Fibroblast of lung (primary cell): ENCODE measurements around the gene ZNF532. TPM values are rescaled to one million over a fixed set of nuclear protein-coding genes. Genes with fewer than 3 reads are reported as not detected.

Experiments
- DNase-seq, 2 donors: peaks; one replicate each; pipeline versions ENCODE4 v3.0.0 to v3.0.0-alpha.2; 2010; ENCODE audit warnings: low read depth in 2 of 2
- H2AFZ ChIP-seq: 2 replicates; pipeline ENCODE4 v1.5.1; 2012; ENCODE audit warnings: low read length, control low read depth, inconsistent platforms
- H3K27ac ChIP-seq: 2 replicates; pipeline ENCODE4 v1.5.1; 2011; ENCODE audit warnings: low read length, control low read depth; ENCODE audit not compliant: insufficient read depth
- H3K27me3 ChIP-seq: 2 replicates; pipeline ENCODE4 v1.5.1; 2011; ENCODE audit warnings: mild to moderate bottlenecking, low read length; ENCODE audit not compliant: control insufficient read depth, insufficient read depth
- H3K36me3 ChIP-seq: 2 replicates; pipeline ENCODE4 v1.5.1; 2011; ENCODE audit warnings: low read length; ENCODE audit not compliant: control insufficient read depth, insufficient read depth
- H3K4me1 ChIP-seq: 2 replicates; pipeline ENCODE4 v1.5.1; 2011; ENCODE audit warnings: low read length; ENCODE audit not compliant: control insufficient read depth, insufficient read depth; ENCODE audit errors: extremely low read depth
- H3K4me2 ChIP-seq: 2 replicates; pipeline ENCODE4 v1.5.1; 2011; ENCODE audit warnings: low read length, control low read depth; ENCODE audit not compliant: insufficient read depth; ENCODE audit errors: extremely low read depth
- H3K4me3 ChIP-seq, 4 experiments: fragments of 200-600 bp in 1 of 4; sonication (generic) in 1 of 4; replicated peaks in 1 of 4; 2 replicates each; pipeline ENCODE4 v1.5.1; 2011 to 2016; ENCODE audit warnings: low read length in 4 of 4, low read depth in 3 of 4, mild to moderate bottlenecking in 3 of 4, control low read depth in 2 of 4, inconsistent platforms in 1 of 4, mixed read lengths in 1 of 4; ENCODE audit not compliant: insufficient read depth in 1 of 4; ENCODE audit errors: control extremely low read depth in 1 of 4
- H3K79me2 ChIP-seq: 2 replicates; pipeline ENCODE4 v1.5.1; 2012; ENCODE audit warnings: mild to moderate bottlenecking, low read length, inconsistent platforms; ENCODE audit not compliant: control insufficient read depth, insufficient read depth
- H3K9ac ChIP-seq: 2 replicates; pipeline ENCODE4 v1.5.1; 2011; ENCODE audit warnings: mild to moderate bottlenecking, low read length, control low read depth; ENCODE audit not compliant: insufficient read depth
- H3K9me3 ChIP-seq: 2 replicates; pipeline ENCODE4 v1.5.1; 2012; ENCODE audit warnings: low read depth, low read length; ENCODE audit not compliant: control insufficient read depth, insufficient read depth
- H4K20me1 ChIP-seq: 2 replicates; pipeline ENCODE4 v1.5.1; 2011; ENCODE audit warnings: low read length; ENCODE audit not compliant: control insufficient read depth, insufficient read depth; ENCODE audit errors: extremely low read depth
- EZH2 ChIP-seq: IDR thresholded peaks from 2 replicates; pipeline ENCODE4 v1.5.1; 2012; ENCODE audit warnings: low read length, control low read depth, mild to moderate bottlenecking; ENCODE audit errors: missing control alignments
- polyA plus RNA-seq, 2 donors: library from polyadenylated mRNA; depleted of rRNA in 1 of 2; stranded (reverse) in 1 of 2; unstranded in 1 of 2; fragments of >200 nt; gene quantifications; 2 replicates each; pipeline ENCODE4 v1.2.1, GENCODE V29; 2011 to 2012; ENCODE audit warnings: missing spikeins in 1 of 2
- total RNA-seq: library from RNA; depleted of rRNA; stranded (reverse); fragments of >200 nt; gene quantifications from 2 replicates; pipeline ENCODE4 v1.2.1, GENCODE V29; 2014
- TF ChIP-seq, protein P1 (sequence below), 2 donors: IDR thresholded peaks in 1 of 2; conservative IDR thresholded peaks in 1 of 2; 1 replicate in 1 of 2; 2 replicates in 1 of 2; pipeline ENCODE4 v1.5.1; 2011 to 2012; ENCODE audit warnings: low read length in 2 of 2, control low read depth in 1 of 2, inconsistent platforms in 1 of 2, low read depth in 1 of 2, mild to moderate bottlenecking in 1 of 2

The ZNF532 gene
- total and polyA plus RNA-seq, 2 donors (not counting 1 experiment from before 2014, with no cell fraction given): 57.3 to 64.6 TPM

- no peak overlapping the region for H2AFZ ChIP-seq
- H3K27ac ChIP-seq: no peak overlapping the region
- no peaks in the 10 kb centered on the region for H3K9me3 ChIP-seq
- H3K36me3 ChIP-seq: no peaks in the 10 kb centered on the region
- H3K4me1 ChIP-seq: no peaks in the 10 kb centered on the region
- H3K4me3 ChIP-seq: no peak overlapping the region
- H3K27me3 ChIP-seq: no peaks in the 10 kb centered on the region
- H3K79me2 ChIP-seq: no peaks in the 10 kb centered on the region
- no peaks in the 10 kb centered on the region for H4K20me1 ChIP-seq
- DNase-seq: peak in 1 of 2 donors; percentile 44
- no peak overlapping the region for H3K4me2 ChIP-seq
- TF ChIP-seq, protein P1, sequence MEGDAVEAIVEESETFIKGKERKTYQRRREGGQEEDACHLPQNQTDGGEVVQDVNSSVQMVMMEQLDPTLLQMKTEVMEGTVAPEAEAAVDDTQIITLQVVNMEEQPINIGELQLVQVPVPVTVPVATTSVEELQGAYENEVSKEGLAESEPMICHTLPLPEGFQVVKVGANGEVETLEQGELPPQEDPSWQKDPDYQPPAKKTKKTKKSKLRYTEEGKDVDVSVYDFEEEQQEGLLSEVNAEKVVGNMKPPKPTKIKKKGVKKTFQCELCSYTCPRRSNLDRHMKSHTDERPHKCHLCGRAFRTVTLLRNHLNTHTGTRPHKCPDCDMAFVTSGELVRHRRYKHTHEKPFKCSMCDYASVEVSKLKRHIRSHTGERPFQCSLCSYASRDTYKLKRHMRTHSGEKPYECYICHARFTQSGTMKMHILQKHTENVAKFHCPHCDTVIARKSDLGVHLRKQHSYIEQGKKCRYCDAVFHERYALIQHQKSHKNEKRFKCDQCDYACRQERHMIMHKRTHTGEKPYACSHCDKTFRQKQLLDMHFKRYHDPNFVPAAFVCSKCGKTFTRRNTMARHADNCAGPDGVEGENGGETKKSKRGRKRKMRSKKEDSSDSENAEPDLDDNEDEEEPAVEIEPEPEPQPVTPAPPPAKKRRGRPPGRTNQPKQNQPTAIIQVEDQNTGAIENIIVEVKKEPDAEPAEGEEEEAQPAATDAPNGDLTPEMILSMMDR (conservative IDR thresholded peaks at IDR 0.05 in 1 of 2, IDR thresholded peaks at IDR 0.05 in 1 of 2; ENCODE audit: low read depth in 1 of 2, low read length in 2 of 2): no peak
- no peak for TF ChIP-seq EZH2
- no peak overlapping the region for H3K9ac ChIP-seq
These were observed 103.1 kb downstream of the ZNF532 start for GRCh38 chr18:58967751-58968254.

DNA sequence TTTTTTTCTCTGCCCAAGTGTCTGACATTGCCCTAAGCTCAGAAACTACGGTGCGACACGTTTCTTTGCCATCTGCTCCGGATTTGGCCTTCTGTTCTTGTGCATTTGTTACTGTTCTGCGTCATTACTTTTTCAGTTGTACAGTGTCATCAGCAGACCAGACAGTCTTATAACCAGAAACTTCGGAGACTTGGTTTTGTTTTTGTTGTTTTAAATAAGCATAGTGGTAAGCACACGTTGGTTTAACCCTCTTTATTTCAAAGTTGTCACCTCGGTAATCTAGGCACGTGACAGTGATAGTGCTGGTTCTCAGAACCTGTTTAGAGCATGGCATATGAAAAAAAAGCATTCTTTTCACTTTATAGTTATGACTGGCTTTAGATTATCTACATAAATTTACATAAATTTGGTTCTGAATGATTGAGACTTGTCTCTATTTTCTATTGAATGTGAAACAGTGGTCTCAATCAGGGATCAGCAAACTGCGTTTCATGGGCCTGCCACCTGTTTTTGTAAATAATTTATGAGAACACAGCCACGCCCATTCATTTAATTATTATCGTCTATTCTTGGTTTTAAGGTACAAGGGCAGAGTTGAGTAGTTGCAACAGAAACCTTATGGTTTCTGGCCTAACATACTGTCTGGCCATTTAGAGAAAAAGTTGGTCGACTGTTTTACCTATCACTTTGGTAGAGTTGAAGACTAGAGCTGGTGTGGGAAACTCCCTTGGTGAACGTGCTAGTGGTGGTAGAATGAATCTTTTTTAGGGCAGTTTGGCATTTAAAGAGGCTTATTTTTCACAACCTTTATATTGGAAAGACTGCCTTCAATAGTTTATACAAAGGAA, 106.5 kb downstream of the ZNF532 start:
- DNase-seq: no peak
- Histone ChIP-seq H3K27ac (no peak overlapping the region), H3K9me3 (no peaks in the 10 kb centered on the region), H3K4me3 (no peak overlapping the region), H3K36me3 (no peaks in the 10 kb centered on the region), H3K79me2 (no peaks in the 10 kb centered on the region), H2AFZ (no peak overlapping the region), H3K9ac (no peak overlapping the region), H3K4me2 (no peak overlapping the region), H4K20me1 (no peaks in the 10 kb centered on the region), H3K4me1 (no peaks in the 10 kb centered on the region), H3K27me3 (no peaks in the 10 kb centered on the region)
- no peak for TF ChIP-seq EZH2
- TF ChIP-seq, protein P1 (conservative IDR thresholded peaks at IDR 0.05 in 1 of 2, IDR thresholded peaks at IDR 0.05 in 1 of 2; ENCODE audit: low read depth in 1 of 2, low read length in 2 of 2): no peak

DNA sequence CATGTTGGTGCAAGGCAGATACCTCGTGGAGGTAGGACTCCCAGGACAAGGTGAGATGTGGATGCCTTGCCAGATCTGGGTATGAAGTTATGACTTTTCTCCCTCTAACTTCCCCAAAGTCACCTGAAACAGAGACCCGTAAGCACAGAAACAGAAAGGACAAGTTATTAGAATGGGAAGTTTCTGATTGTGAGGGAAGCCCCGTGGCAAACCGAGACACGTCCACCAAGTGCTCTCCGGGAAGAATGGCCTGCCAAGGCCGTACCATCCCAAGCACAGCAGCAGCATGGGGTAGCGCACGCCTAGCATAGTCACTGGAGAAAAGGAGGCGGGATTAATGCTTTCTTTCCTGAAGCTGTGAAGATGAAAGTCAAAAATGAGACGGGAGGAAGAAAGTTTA, 110.6 kb downstream of the ZNF532 start:
- Histone ChIP-seq H3K9ac (no peak overlapping the region), H3K4me1 (no peaks in the 10 kb centered on the region), H3K27me3 (no peaks in the 10 kb centered on the region), H4K20me1 (no peaks in the 10 kb centered on the region), H3K4me3 (peak overlapping the region in 1 of 4 experiments; percentile 6), H3K9me3 (no peaks in the 10 kb centered on the region), H3K36me3 (peaks cover 6% of the 10 kb centered on the region), H3K4me2 (peak overlapping the region; percentile 72), H3K79me2 (no peaks in the 10 kb centered on the region), H3K27ac (no peak overlapping the region), H2AFZ (peak overlapping the region; percentile 54)
- no peak for DNase-seq
- TF ChIP-seq, protein P1 (conservative IDR thresholded peaks at IDR 0.05 in 1 of 2, IDR thresholded peaks at IDR 0.05 in 1 of 2; ENCODE audit: low read depth in 1 of 2, low read length in 2 of 2): no peak
- no peak for TF ChIP-seq EZH2
